ENCODE results near the gene ATPAF1. TPM values are rescaled to one million over a fixed set of nuclear protein-coding genes. Genes with fewer than 3 reads are reported as not detected.

The ATPAF1 gene
- total and polyA plus RNA-seq, 12 donors, result 104 to 225 (median 139) TPM

DNA sequence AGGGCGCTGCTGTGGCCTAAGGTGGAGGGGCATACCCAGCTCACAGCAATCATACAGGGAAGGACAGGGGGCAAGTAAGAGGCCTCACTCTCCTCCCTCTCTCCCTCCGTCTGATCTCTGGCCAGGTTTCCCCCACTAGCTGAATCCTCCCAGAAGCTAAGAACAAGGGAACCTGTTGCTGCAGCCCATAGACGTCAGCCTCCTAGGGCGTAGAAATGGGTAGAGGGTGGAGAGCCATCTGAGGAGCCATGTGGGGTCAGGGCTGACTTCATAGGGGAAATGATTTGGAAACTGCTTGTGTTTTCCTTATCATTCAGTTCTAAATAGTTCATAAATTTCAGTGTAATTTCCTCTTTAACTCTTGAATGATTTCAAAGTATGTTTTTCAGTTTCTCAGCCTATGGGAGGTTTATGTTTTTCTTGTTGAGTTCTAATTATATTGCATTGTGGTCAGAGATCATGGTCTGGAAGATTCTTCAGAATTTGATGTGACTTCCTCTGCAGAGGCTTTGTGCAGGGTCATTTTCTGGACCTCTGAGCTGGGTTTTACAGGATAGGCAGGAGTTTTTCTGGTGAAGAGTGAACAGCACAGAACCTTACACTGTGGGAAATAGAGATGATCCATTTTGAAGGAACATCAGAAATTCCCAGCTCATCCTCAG, 49.3 kb downstream of the ATPAF1 start:
- 83 to 94% (median 87%) methylated on average over 4 of the region's 4 CpGs for WGBS, 4 donors
- H3K4me3 ChIP-seq, result no peak overlapping the region
- H3K9me3 ChIP-seq (replicated peaks in 1 of 3), result no peaks in the 10 kb centered on the region
- intact Hi-C loops (cut with DNase I), result loop anchor here in 1 of 2 donors (10.0 kb wide), 1 partner anchor 96 kb away; the partner anchor contains the start of gene EFCAB14
- no peaks in the 10 kb centered on the region for H3K27me3 ChIP-seq
- no peaks in the 10 kb centered on the region for H3K36me3 ChIP-seq (replicated peaks in 1 of 2)
- H3K27ac ChIP-seq, result no peak overlapping the region
- no peak for TF ChIP-seq POLR2A (IDR thresholded peaks at IDR 0.05)
- TF ChIP-seq, protein P1, sequence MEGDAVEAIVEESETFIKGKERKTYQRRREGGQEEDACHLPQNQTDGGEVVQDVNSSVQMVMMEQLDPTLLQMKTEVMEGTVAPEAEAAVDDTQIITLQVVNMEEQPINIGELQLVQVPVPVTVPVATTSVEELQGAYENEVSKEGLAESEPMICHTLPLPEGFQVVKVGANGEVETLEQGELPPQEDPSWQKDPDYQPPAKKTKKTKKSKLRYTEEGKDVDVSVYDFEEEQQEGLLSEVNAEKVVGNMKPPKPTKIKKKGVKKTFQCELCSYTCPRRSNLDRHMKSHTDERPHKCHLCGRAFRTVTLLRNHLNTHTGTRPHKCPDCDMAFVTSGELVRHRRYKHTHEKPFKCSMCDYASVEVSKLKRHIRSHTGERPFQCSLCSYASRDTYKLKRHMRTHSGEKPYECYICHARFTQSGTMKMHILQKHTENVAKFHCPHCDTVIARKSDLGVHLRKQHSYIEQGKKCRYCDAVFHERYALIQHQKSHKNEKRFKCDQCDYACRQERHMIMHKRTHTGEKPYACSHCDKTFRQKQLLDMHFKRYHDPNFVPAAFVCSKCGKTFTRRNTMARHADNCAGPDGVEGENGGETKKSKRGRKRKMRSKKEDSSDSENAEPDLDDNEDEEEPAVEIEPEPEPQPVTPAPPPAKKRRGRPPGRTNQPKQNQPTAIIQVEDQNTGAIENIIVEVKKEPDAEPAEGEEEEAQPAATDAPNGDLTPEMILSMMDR (IDR thresholded peaks at IDR 0.05), result no peak
- H3K4me1 ChIP-seq (replicated peaks in 1 of 2), result peaks cover 21 to 28% of the 10 kb centered on the region in 2 donors
- no peak for DNase-seq

DNA sequence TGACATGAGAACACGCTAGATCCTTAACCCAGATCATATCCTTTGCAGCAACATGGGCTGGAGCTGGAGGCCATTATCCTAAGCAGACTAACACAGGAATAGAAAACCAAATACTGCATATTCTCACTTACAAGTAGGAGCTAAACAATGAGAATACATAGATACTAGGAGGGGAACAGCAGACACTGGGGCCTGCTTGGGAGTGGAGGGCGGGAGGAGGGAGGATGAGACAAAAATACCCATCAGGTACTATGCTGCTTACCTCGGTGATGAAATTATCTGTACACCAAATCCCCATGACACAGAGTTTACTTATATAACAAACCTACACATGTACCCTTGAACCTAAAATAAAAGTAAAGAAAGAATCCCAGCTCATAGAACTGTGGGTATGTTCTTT, 50.3 kb downstream of the ATPAF1 start:
- DNase-seq, result no peak
- H3K4me1 ChIP-seq (replicated peaks in 1 of 2), result peaks cover 29 to 38% of the 10 kb centered on the region in 2 donors
- H3K27me3 ChIP-seq, result no peaks in the 10 kb centered on the region
- TF ChIP-seq, protein P1 (IDR thresholded peaks at IDR 0.05), result no peak
- no peak for TF ChIP-seq POLR2A (IDR thresholded peaks at IDR 0.05)
- H3K36me3 ChIP-seq (replicated peaks in 1 of 2), result peaks cover 0 to 3% of the 10 kb centered on the region in 2 donors
- peak overlapping the region in 1 of 4 donors; percentile 88 for H3K4me3 ChIP-seq
- 89 to 94% (median 91%) methylated on average over 3 of the region's 3 CpGs for WGBS, 4 donors
- intact Hi-C loops (cut with DNase I), result loop anchor here in 1 of 2 donors (10.0 kb wide), 1 partner anchor 97 kb away; the partner anchor contains the start of gene EFCAB14
- no peaks in the 10 kb centered on the region for H3K9me3 ChIP-seq (replicated peaks in 1 of 3)
- H3K27ac ChIP-seq, result no peak overlapping the region

DNA sequence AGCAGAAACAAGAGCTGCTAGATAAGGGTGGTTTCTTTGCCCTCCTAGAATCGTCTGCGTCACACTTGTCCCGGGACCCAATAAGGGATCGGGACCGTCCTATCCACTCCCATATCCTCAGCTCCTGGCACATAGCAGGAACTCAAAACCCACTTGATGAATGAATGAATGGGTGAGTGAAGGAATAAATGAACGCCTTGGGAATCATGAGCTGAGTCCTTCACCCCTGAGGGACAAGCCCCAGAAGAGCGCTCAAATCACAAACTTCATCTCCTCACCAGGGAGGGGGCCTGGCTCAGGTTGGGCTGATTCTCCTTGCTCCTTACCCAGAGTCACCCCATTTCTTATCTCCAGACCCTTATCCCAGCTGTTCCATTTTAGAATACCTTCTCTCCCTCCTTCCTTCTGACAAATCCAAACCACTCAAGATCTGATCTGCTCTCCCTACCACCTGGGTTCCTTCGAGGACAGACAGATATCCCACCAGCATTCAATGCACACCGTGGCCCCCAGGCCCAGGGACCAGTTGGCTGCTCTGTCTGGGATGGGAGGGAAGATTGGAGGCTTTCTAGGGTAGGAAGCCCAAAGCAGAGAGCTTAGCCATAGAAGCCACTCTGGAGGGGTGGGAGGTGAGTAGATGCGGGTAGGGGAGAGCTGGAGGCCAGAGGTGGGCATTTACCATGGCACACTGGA, 50.9 kb downstream of the ATPAF1 start:
- peaks cover 29 to 41% of the 10 kb centered on the region in 2 donors for H3K4me1 ChIP-seq (replicated peaks in 1 of 2)
- 34 to 39% (median 37%) methylated on average over 10 of the region's 10 CpGs for WGBS, 4 donors
- intact Hi-C loops (cut with DNase I), result loop anchor here in 1 of 2 donors (10.0 kb wide), 1 partner anchor 98 kb away; the partner anchor contains the start of gene EFCAB14
- H3K36me3 ChIP-seq (replicated peaks in 1 of 2), result peaks cover 0 to 8% of the 10 kb centered on the region in 2 donors
- DNase-seq, result no peak
- peak overlapping the region; percentile 81 to 96 (median 86) for H3K27ac ChIP-seq
- no peaks in the 10 kb centered on the region for H3K9me3 ChIP-seq (replicated peaks in 1 of 3)
- H3K27me3 ChIP-seq, result no peaks in the 10 kb centered on the region
- H3K4me3 ChIP-seq, result peak overlapping the region in 3 of 4 donors; percentile 75 to 88 (median 79)
- no peak for TF ChIP-seq POLR2A (IDR thresholded peaks at IDR 0.05)
- TF ChIP-seq, protein P1 (IDR thresholded peaks at IDR 0.05), result no peak

Measured in adrenal gland (tissue), 12 donors.